Naive thymus-derived CD8-positive, alpha-beta T cell (primary cell): ENCODE measurements around the gene NR2F1. TPM values are rescaled to one million over a fixed set of nuclear protein-coding genes. Genes with fewer than 3 reads are reported as not detected.
A peak's percentile ranks its signal among the peaks of the same experiment; 100 is the strongest.

Experiments used
- ATAC-seq, 2 donors: fragments of 150-1000 bp; cut with Tn5 transposase in 1 of 2; sonication (Bioruptor Pico), chemical (Tn5 transposase) in 1 of 2; 1 replicate in 1 of 2; 2 replicates in 1 of 2; pipeline ENCODE4 v1.10.0; 2021; ENCODE audit warnings: mild to moderate bottlenecking in 2 of 2, moderate library complexity in 2 of 2
- POLR2A ChIA-PET: fragments of 350-600 bp; sonication (Branson Sonifier 250); formaldehyde crosslinking; loops from one replicate; lab custom pipeline; 2021; ENCODE audit warnings: antibody characterized with exemption; lab: Charles Lee
- DNase-seq, 10 donors: peaks; one replicate each; pipeline versions ENCODE4 v3.0.0 to v3.0.0-alpha.2; 2020 to 2022
- H3K27ac Mint-ChIP-seq, 10 donors: one replicate each; pipeline ENCODE4 v1.8.0; 2020 to 2022; ENCODE audit warnings: mild to moderate bottlenecking in 10 of 10, mixed read lengths in 10 of 10, moderate library complexity in 4 of 10, inconsistent platforms in 1 of 10
- H3K27me3 Mint-ChIP-seq, 5 donors: one replicate each; pipeline ENCODE4 v1.8.0; 2021 to 2022; ENCODE audit warnings: mixed read lengths in 5 of 5
- H3K36me3 Mint-ChIP-seq, 3 donors: one replicate each; pipeline ENCODE4 v1.8.0; 2020 to 2022; ENCODE audit warnings: mixed read lengths in 3 of 3, mild to moderate bottlenecking in 2 of 3, inconsistent platforms in 1 of 3
- H3K4me1 Mint-ChIP-seq, 4 donors: one replicate each; pipeline ENCODE4 v1.8.0; 2021 to 2022; ENCODE audit warnings: mixed read lengths in 4 of 4
- H3K4me3 Mint-ChIP-seq, 10 donors: one replicate each; pipeline ENCODE4 v1.8.0; 2020 to 2022; ENCODE audit warnings: mild to moderate bottlenecking in 10 of 10, mixed read lengths in 10 of 10, moderate library complexity in 6 of 10, inconsistent platforms in 1 of 10
- H3K9me3 Mint-ChIP-seq, 9 donors: one replicate each; pipeline ENCODE4 v1.8.0; 2020 to 2022; ENCODE audit warnings: mixed read lengths in 9 of 9, mild to moderate bottlenecking in 3 of 9, inconsistent platforms in 1 of 9, moderate library complexity in 1 of 9
- polyA plus RNA-seq, 3 donors: library from polyadenylated mRNA; unstranded; fragments of 300-500 nt; fragmentation: Illumina TruSeq; gene quantifications; one replicate each; pipeline ENCODE4 v1.2.3, GENCODE V29; 2021
- total RNA-seq, 8 experiments: library from RNA in 2 of 8; stranded (reverse) in 2 of 8; gene quantifications; one replicate each; pipeline ENCODE4 v1.2.3 and lab custom pipeline; 2021 to 2026

Gene NR2F1
- total and polyA plus RNA-seq, 5 experiments from 2014 or later: not detected

- peaks cover 55 to 78% (median 69%) of the 10 kb centered on the region in 5 donors for H3K27me3 Mint-ChIP-seq
- H3K4me3 Mint-ChIP-seq: peak overlapping the region; percentile 30 to 76 (median 52)
- peaks cover 10 to 23% (median 18%) of the 10 kb centered on the region in 4 donors for H3K4me1 Mint-ChIP-seq
- POLR2A ChIA-PET: no interaction called here
- H3K36me3 Mint-ChIP-seq: peaks cover 5 to 12% (median 6%) of the 10 kb centered on the region in 3 donors
- peak in 1 of 2 donors; percentile 32 for ATAC-seq
- H3K27ac Mint-ChIP-seq: peak overlapping the region in 3 of 10 donors; percentile 74 to 96 (median 75)
- DNase-seq: no peak
- peaks cover 0 to 18% (median 4%) of the 10 kb centered on the region in 9 donors for H3K9me3 Mint-ChIP-seq
These were observed 5.5 kb downstream of the NR2F1 start for GRCh38 chr5:93588352-93589151.

- Mint-ChIP-seq H3K27me3 (peaks cover 59 to 85% (median 76%) of the 10 kb centered on the region in 5 donors), H3K36me3 (peaks cover 5 to 13% (median 6%) of the 10 kb centered on the region in 3 donors), H3K9me3 (peaks cover 0 to 24% (median 6%) of the 10 kb centered on the region in 9 donors), H3K4me1 (peaks cover 8 to 23% (median 17%) of the 10 kb centered on the region in 4 donors), H3K4me3 (peak overlapping the region in 4 of 10 donors; percentile 26 to 74 (median 37)), H3K27ac (peak overlapping the region in 2 of 10 donors; percentile 74 to 96)
- no peak for DNase-seq
- POLR2A ChIA-PET: no interaction called here
- no peak for ATAC-seq
These were observed 6.3 kb downstream of the NR2F1 start for GRCh38 chr5:93589152-93589828.

GRCh38 chr5:93589829-93590215 lies 6.8 kb downstream of the NR2F1 start:
- H3K27me3 Mint-ChIP-seq: peaks cover 62 to 91% (median 81%) of the 10 kb centered on the region in 5 donors
- H3K9me3 Mint-ChIP-seq: peaks cover 0 to 29% (median 6%) of the 10 kb centered on the region in 9 donors
- peaks cover 8 to 23% (median 17%) of the 10 kb centered on the region in 4 donors for H3K4me1 Mint-ChIP-seq
- H3K27ac Mint-ChIP-seq: peak overlapping the region in 1 of 10 donors; percentile 32
- peaks cover 5 to 17% (median 6%) of the 10 kb centered on the region in 3 donors for H3K36me3 Mint-ChIP-seq
- H3K4me3 Mint-ChIP-seq: no peak overlapping the region
- POLR2A ChIA-PET: no interaction called here
- DNase-seq: no peak
- ATAC-seq: no peak

- peaks cover 9 to 24% (median 19%) of the 10 kb centered on the region in 4 donors for H3K4me1 Mint-ChIP-seq
- no peak overlapping the region for H3K27ac Mint-ChIP-seq
- H3K27me3 Mint-ChIP-seq: peaks cover 65 to 94% (median 88%) of the 10 kb centered on the region in 5 donors
- H3K4me3 Mint-ChIP-seq: no peak overlapping the region
- POLR2A ChIA-PET: no interaction called here
- peaks cover 5 to 20% (median 6%) of the 10 kb centered on the region in 3 donors for H3K36me3 Mint-ChIP-seq
- ATAC-seq (no peak), DNase-seq (no peak)
- H3K9me3 Mint-ChIP-seq: peaks cover 0 to 34% (median 6%) of the 10 kb centered on the region in 9 donors
These were observed 7.5 kb downstream of the NR2F1 start for GRCh38 chr5:93590493-93590892.

GRCh38 chr5:93591323-93591945 lies 8.4 kb downstream of the NR2F1 start:
- DNase-seq (no peak), ATAC-seq (no peak)
- Mint-ChIP-seq H3K27ac (no peak overlapping the region), H3K36me3 (peaks cover 5 to 20% (median 11%) of the 10 kb centered on the region in 3 donors), H3K9me3 (peaks cover 0 to 40% (median 10%) of the 10 kb centered on the region in 9 donors), H3K27me3 (peaks cover 61 to 94% (median 89%) of the 10 kb centered on the region in 5 donors), H3K4me1 (peaks cover 7 to 26% (median 16%) of the 10 kb centered on the region in 4 donors), H3K4me3 (no peak overlapping the region)
- POLR2A ChIA-PET: no interaction called here

- H3K4me1 Mint-ChIP-seq: peaks cover 6 to 28% (median 15%) of the 10 kb centered on the region in 4 donors
- no peak for DNase-seq
- ATAC-seq: no peak
- no peak overlapping the region for H3K27ac Mint-ChIP-seq
- peaks cover 8 to 20% (median 9%) of the 10 kb centered on the region in 3 donors for H3K36me3 Mint-ChIP-seq
- POLR2A ChIA-PET: no interaction called here
- peaks cover 49 to 92% (median 80%) of the 10 kb centered on the region in 5 donors for H3K27me3 Mint-ChIP-seq
- H3K9me3 Mint-ChIP-seq: peaks cover 0 to 37% (median 10%) of the 10 kb centered on the region in 9 donors
- H3K4me3 Mint-ChIP-seq: no peak overlapping the region
These were observed 9.9 kb downstream of the NR2F1 start for GRCh38 chr5:93592883-93593282.

GRCh38 chr5:93593476-93594131 lies 10.6 kb downstream of the NR2F1 start:
- peaks cover 3 to 21% (median 12%) of the 10 kb centered on the region in 4 donors for H3K4me1 Mint-ChIP-seq
- H3K36me3 Mint-ChIP-seq: peaks cover 8 to 20% (median 9%) of the 10 kb centered on the region in 3 donors
- H3K27ac Mint-ChIP-seq: peak overlapping the region in 1 of 10 donors; percentile 77
- peaks cover 0 to 35% (median 11%) of the 10 kb centered on the region in 9 donors for H3K9me3 Mint-ChIP-seq
- peaks cover 49 to 90% (median 80%) of the 10 kb centered on the region in 5 donors for H3K27me3 Mint-ChIP-seq
- H3K4me3 Mint-ChIP-seq: no peak overlapping the region
- POLR2A ChIA-PET: no interaction called here
- no peak for DNase-seq
- ATAC-seq: no peak

- DNase-seq (no peak), ATAC-seq (no peak)
- Mint-ChIP-seq H3K36me3 (peaks cover 6 to 9% (median 8%) of the 10 kb centered on the region in 3 donors), H3K27ac (peak overlapping the region in 1 of 10 donors; percentile 89), H3K4me1 (peaks cover 2 to 17% (median 8%) of the 10 kb centered on the region in 4 donors), H3K4me3 (peak overlapping the region in 5 of 10 donors; percentile 26 to 49 (median 33)), H3K27me3 (peaks cover 39 to 78% (median 68%) of the 10 kb centered on the region in 5 donors), H3K9me3 (peaks cover 0 to 28% (median 7%) of the 10 kb centered on the region in 9 donors)
- POLR2A ChIA-PET: no interaction called here
These were observed 11.8 kb downstream of the NR2F1 start for GRCh38 chr5:93594591-93595419.

- no peak for DNase-seq
- Mint-ChIP-seq H3K27me3 (peaks cover 33 to 71% (median 61%) of the 10 kb centered on the region in 5 donors), H3K27ac (peak overlapping the region in 1 of 10 donors; percentile 89), H3K36me3 (peaks cover 6 to 8% (median 8%) of the 10 kb centered on the region in 3 donors), H3K4me3 (peak overlapping the region in 6 of 10 donors; percentile 26 to 49 (median 38)), H3K4me1 (peaks cover 2 to 17% (median 8%) of the 10 kb centered on the region in 4 donors), H3K9me3 (peaks cover 0 to 27% (median 7%) of the 10 kb centered on the region in 9 donors)
- POLR2A ChIA-PET: no interaction called here
- ATAC-seq: peak in 1 of 2 donors; percentile 23
These were observed 12.6 kb downstream of the NR2F1 start for GRCh38 chr5:93595420-93596147.

- Mint-ChIP-seq H3K4me3 (peak overlapping the region in 3 of 10 donors; percentile 33 to 39 (median 36)), H3K9me3 (peaks cover 0 to 28% (median 7%) of the 10 kb centered on the region in 9 donors), H3K27me3 (peaks cover 30 to 64% (median 54%) of the 10 kb centered on the region in 5 donors), H3K27ac (peak overlapping the region in 1 of 10 donors; percentile 57), H3K36me3 (peaks cover 6 to 8% (median 8%) of the 10 kb centered on the region in 3 donors), H3K4me1 (peaks cover 2 to 17% (median 8%) of the 10 kb centered on the region in 4 donors)
- DNase-seq (no peak), ATAC-seq (no peak)
- POLR2A ChIA-PET: no interaction called here
These were observed 13.3 kb downstream of the NR2F1 start for GRCh38 chr5:93596310-93596675.
